ENCODE measurements around the gene ING3. TPM values are rescaled to one million over a fixed set of nuclear protein-coding genes. Genes with fewer than 3 reads are reported as not detected.

ING3 gene
- total RNA-seq, 1 donor from 2014 or later, result 13.4 TPM

GRCh38 chr7:120996333-120996987, 45.9 kb downstream of the ING3 start:
- H3K36me3 ChIP-seq, result no peaks in the 10 kb centered on the region
- no peaks in the 10 kb centered on the region for H3K27me3 ChIP-seq (ENCODE audit: low read depth)
- peak overlapping the region; percentile 62 for H3K27ac ChIP-seq (replicated peaks)
- peaks cover 96% of the 10 kb centered on the region for H3K4me1 ChIP-seq
- TF ChIP-seq CTCF (IDR thresholded peaks at IDR 0.05; ENCODE audit: borderline replicate concordance), result no peak
- H3K9me3 ChIP-seq (replicated peaks), result no peaks in the 10 kb centered on the region
- peak; percentile 21 for DNase-seq
- no peak overlapping the region for H3K4me3 ChIP-seq
- intact Hi-C loops (cut with micrococcal nuclease), result no loop called here

- intact Hi-C loops (cut with micrococcal nuclease), result no loop called here
Measured at GRCh38 chr7:120996988-120997345, 46.4 kb downstream of the ING3 start.

DNA sequence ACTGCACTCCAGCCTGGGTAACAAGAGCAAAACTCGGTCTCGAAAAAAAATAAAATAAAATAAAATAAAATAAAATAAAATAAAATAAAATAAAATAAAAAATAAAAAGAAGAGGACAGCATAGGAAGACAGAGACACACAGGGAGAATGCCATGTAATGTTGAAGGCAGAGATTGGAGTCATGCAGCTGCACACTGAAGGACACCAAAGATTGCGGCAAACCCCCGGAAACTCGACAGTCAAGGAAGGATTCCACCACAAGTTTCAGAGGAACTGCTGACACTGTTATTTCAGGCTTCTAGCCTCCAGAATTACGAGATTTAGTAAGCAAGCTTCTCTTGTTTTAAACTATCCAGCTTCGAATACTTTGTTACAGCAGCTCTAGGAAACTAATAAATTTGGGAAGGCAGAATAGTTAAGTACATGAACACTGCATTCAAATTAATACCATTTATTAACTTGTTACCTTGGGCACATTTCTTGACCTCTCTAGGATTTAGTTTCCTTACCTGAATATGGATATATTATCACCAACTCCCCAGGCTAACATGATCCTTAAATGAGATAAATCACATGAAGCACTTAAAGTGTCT, 47.4 kb downstream of the ING3 start:
- peak; percentile 25 for DNase-seq
- peaks cover 96% of the 10 kb centered on the region for H3K4me1 ChIP-seq
- intact Hi-C loops (cut with micrococcal nuclease), result no loop called here

More at GRCh38 chr7:120996988-120997345, 46.4 kb downstream of the ING3 start:
- Histone ChIP-seq H3K27me3 (ENCODE audit: low read depth) (no peaks in the 10 kb centered on the region), H3K27ac (replicated peaks) (peak overlapping the region; percentile 62), H3K9me3 (replicated peaks) (no peaks in the 10 kb centered on the region), H3K4me3 (no peak overlapping the region), H3K4me1 (peaks cover 96% of the 10 kb centered on the region), H3K36me3 (no peaks in the 10 kb centered on the region)
- no peak for TF ChIP-seq CTCF (IDR thresholded peaks at IDR 0.05; ENCODE audit: borderline replicate concordance)
- no peak for DNase-seq

DNA sequence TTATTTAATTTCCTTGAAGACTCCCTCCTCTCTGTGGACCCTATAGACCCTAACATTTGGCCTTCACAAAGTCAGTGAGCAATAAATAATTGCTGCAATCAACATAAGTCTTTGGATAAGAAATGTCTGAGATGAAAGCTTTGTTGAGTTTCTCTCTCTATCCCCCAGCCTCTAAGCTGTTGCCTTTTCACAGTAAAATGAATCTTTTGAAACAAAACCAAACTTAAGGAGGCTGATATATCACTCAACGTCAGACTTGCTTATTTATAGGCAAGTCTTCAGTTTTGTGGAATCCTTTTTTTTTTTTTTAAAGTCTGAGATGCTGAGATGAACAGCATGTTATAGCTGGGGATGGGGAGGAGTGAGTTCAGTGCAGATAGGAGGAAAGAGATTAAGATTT, 47.9 kb downstream of the ING3 start:
- Histone ChIP-seq H3K9me3 (replicated peaks) (no peaks in the 10 kb centered on the region), H3K36me3 (no peaks in the 10 kb centered on the region), H3K4me3 (no peak overlapping the region), H3K4me1 (peaks cover 96% of the 10 kb centered on the region), H3K27ac (replicated peaks) (peak overlapping the region; percentile 2), H3K27me3 (ENCODE audit: low read depth) (no peaks in the 10 kb centered on the region)
- DNase-seq, result no peak
- intact Hi-C loops (cut with micrococcal nuclease), result no loop called here
- TF ChIP-seq CTCF (IDR thresholded peaks at IDR 0.05; ENCODE audit: borderline replicate concordance), result no peak

More for the DNA sequence above, 47.4 kb downstream of the ING3 start:
- no peaks in the 10 kb centered on the region for H3K9me3 ChIP-seq (replicated peaks)
- no peaks in the 10 kb centered on the region for H3K27me3 ChIP-seq (ENCODE audit: low read depth)
- H3K27ac ChIP-seq (replicated peaks), result peak overlapping the region; percentile 2
- no peaks in the 10 kb centered on the region for H3K36me3 ChIP-seq
- no peak for TF ChIP-seq CTCF (IDR thresholded peaks at IDR 0.05; ENCODE audit: borderline replicate concordance)
- H3K4me3 ChIP-seq, result no peak overlapping the region

- TF ChIP-seq CTCF (IDR thresholded peaks at IDR 0.05; ENCODE audit: borderline replicate concordance), result no peak
- peak overlapping the region; percentile 58 for H3K27ac ChIP-seq (replicated peaks)
- no peak for DNase-seq
- intact Hi-C loops (cut with micrococcal nuclease), result no loop called here
- no peak overlapping the region for H3K4me3 ChIP-seq
- H3K9me3 ChIP-seq (replicated peaks), result no peaks in the 10 kb centered on the region
- peaks cover 96% of the 10 kb centered on the region for H3K4me1 ChIP-seq
- H3K27me3 ChIP-seq (ENCODE audit: low read depth), result no peaks in the 10 kb centered on the region
- H3K36me3 ChIP-seq, result no peaks in the 10 kb centered on the region
Measured at GRCh38 chr7:120998996-120999565, 48.5 kb downstream of the ING3 start.
